ENCODE measurements around the gene JPH4.

JPH4 gene

GRCh38 chr14:23531391-23531790 is 47.2 kb downstream of the JPH4 start:
- no peak for ATAC-seq
- TF ChIP-seq GLIS3 (CRISPR knock-in tag; IDR thresholded peaks at IDR 0.05) (no peak), CSRNP3 (CRISPR knock-in tag; IDR thresholded peaks at IDR 0.05) (no peak), POU6F1 (CRISPR knock-in tag; IDR thresholded peaks at IDR 0.05; ENCODE audit: borderline replicate concordance, low read depth) (no peak), ZNF70 (CRISPR knock-in tag; IDR thresholded peaks at IDR 0.05) (no peak)

GRCh38 chr14:23530375-23531055 is 48.1 kb downstream of the JPH4 start:
- TF ChIP-seq ZC3H10 (CRISPR knock-in tag; IDR thresholded peaks at IDR 0.05) (no peak), ZNF8 (CRISPR knock-in tag; IDR thresholded peaks at IDR 0.05) (no peak), PPARA (CRISPR knock-in tag; IDR thresholded peaks at IDR 0.05; ENCODE audit: borderline replicate concordance) (no peak), SNAI2 (CRISPR knock-in tag; IDR thresholded peaks at IDR 0.05) (no peak), PATZ1 (CRISPR knock-in tag; IDR thresholded peaks at IDR 0.05; ENCODE audit: borderline replicate concordance) (no peak), ZFP3 (CRISPR knock-in tag; IDR thresholded peaks at IDR 0.05) (no peak), ISL1 (CRISPR knock-in tag; IDR thresholded peaks at IDR 0.05) (no peak), TOX (CRISPR knock-in tag; IDR thresholded peaks at IDR 0.05; ENCODE audit: borderline replicate concordance) (no peak), RARB (CRISPR knock-in tag; IDR thresholded peaks at IDR 0.05) (no peak), ZNF70 (CRISPR knock-in tag; IDR thresholded peaks at IDR 0.05) (no peak), CSDC2 (CRISPR knock-in tag; IDR thresholded peaks at IDR 0.05) (no peak)
- no peak for ATAC-seq

- ATAC-seq: no peak
- no peak for TF ChIP-seq CSDC2 (CRISPR knock-in tag; IDR thresholded peaks at IDR 0.05)
- no peak for TF ChIP-seq GLIS3 (CRISPR knock-in tag; IDR thresholded peaks at IDR 0.05)
- no peak for TF ChIP-seq PATZ1 (CRISPR knock-in tag; IDR thresholded peaks at IDR 0.05; ENCODE audit: borderline replicate concordance)
- TF ChIP-seq ISL1 (CRISPR knock-in tag; IDR thresholded peaks at IDR 0.05): no peak
- TF ChIP-seq TOX (CRISPR knock-in tag; IDR thresholded peaks at IDR 0.05; ENCODE audit: borderline replicate concordance): no peak
- no peak for TF ChIP-seq ZNF70 (CRISPR knock-in tag; IDR thresholded peaks at IDR 0.05)
- TF ChIP-seq SNAI2 (CRISPR knock-in tag; IDR thresholded peaks at IDR 0.05): no peak
- TF ChIP-seq OSR1 (CRISPR knock-in tag; IDR thresholded peaks at IDR 0.05): no peak
- TF ChIP-seq CSRNP3 (CRISPR knock-in tag; IDR thresholded peaks at IDR 0.05): no peak
- no peak for TF ChIP-seq CREB5 (CRISPR knock-in tag; IDR thresholded peaks at IDR 0.05; ENCODE audit: low read depth)
- TF ChIP-seq ESRRG (CRISPR knock-in tag; IDR thresholded peaks at IDR 0.05): no peak
- no peak for TF ChIP-seq BACH2 (CRISPR knock-in tag; IDR thresholded peaks at IDR 0.05; ENCODE audit: borderline replicate concordance)
- no peak for TF ChIP-seq RARB (CRISPR knock-in tag; IDR thresholded peaks at IDR 0.05)
- no peak for TF ChIP-seq ZFP3 (CRISPR knock-in tag; IDR thresholded peaks at IDR 0.05)
- no peak for TF ChIP-seq ZFP30 (CRISPR knock-in tag; IDR thresholded peaks at IDR 0.05)
- no peak for TF ChIP-seq TSHZ2 (CRISPR knock-in tag; IDR thresholded peaks at IDR 0.05)
Measured at GRCh38 chr14:23529016-23529415, 49.6 kb downstream of the JPH4 start.
